Measurements from ENCODE around the gene PHKG2. TPM values are rescaled to one million over a fixed set of nuclear protein-coding genes. Genes with fewer than 3 reads are reported as not detected.

Gene PHKG2
- total RNA-seq, 1 donor from 2014 or later = 53.2 TPM

- DNase-seq (ENCODE audit: low spot score in 2 of 2, unreplicated experiment in 2 of 2) = no peak
- no peak overlapping the region for H3K4me3 Mint-ChIP-seq
- TF ChIP-seq CTCF (IDR thresholded peaks at IDR 0.05; ENCODE audit: unreplicated experiment) = no peak
Measured at GRCh38 chr16:30784215-30784614, 36.0 kb downstream of the PHKG2 start.

GRCh38 chr16:30785126-30786106, 37.2 kb downstream of the PHKG2 start:
- Mint-ChIP-seq H3K27ac (peak overlapping the region; percentile 89), H3K27me3 (ENCODE audit: low read depth) (no peaks in the 10 kb centered on the region), H3K9me3 (no peaks in the 10 kb centered on the region), H3K4me3 (peak overlapping the region; percentile 81), H3K36me3 (peaks cover 11% of the 10 kb centered on the region), H3K4me1 (peaks cover 27% of the 10 kb centered on the region)
- no peak for TF ChIP-seq CTCF (IDR thresholded peaks at IDR 0.05; ENCODE audit: unreplicated experiment)
- DNase-seq (ENCODE audit: low spot score in 2 of 2, unreplicated experiment in 2 of 2) = no peak

More at GRCh38 chr16:30784215-30784614, 36.0 kb downstream of the PHKG2 start:
- H3K27me3 Mint-ChIP-seq (ENCODE audit: low read depth) = no peaks in the 10 kb centered on the region
- peak overlapping the region; percentile 74 for H3K27ac Mint-ChIP-seq
- H3K4me1 Mint-ChIP-seq = peaks cover 27% of the 10 kb centered on the region
- H3K9me3 Mint-ChIP-seq = no peaks in the 10 kb centered on the region
- peaks cover 11% of the 10 kb centered on the region for H3K36me3 Mint-ChIP-seq

DNA sequence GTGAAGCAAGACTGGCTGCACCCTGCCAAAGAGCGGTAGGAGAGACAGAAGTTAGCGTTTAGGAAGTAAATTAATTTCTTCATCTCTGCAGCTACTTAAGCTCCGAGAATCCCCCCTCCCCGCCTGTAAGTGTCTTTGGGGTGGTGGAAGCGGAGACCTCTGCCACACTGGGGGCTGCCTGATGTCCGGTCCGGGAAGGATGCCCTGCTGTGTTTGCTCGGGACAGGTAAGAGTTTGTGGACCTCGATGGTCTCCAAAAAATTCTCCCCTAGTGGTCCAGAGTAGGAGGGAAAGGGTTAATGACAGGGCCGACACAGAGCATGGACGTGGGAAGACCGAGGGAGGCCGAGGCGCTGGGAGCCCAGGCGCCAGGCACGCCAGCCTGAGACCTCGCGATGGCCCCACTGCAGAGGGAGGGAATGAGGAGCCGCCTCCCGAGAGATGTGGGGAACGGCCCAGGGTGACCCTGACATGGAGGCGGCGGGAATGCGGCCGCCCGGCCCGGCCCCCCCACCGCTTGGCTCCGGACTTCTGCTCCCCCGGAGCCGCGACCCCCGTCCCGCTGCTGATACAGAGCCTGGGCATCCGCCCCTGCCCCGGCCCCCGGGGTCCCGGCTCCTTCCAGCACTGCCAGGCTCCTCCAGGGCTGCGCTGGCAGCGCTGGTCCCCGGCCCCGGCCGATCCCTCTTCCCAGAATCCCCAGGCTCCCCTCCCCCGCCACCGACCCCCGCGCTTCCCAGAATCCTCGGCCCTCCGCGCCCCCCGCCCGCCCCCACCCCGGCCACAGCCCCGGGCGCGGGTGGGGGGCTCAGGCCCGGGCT, 38.1 kb downstream of the PHKG2 start:
- TF ChIP-seq CTCF (IDR thresholded peaks at IDR 0.05; ENCODE audit: unreplicated experiment) = no peak
- peaks cover 27% of the 10 kb centered on the region for H3K4me1 Mint-ChIP-seq
- no peaks in the 10 kb centered on the region for H3K9me3 Mint-ChIP-seq
- peak in 1 of 2 experiments; percentile 62 for DNase-seq (ENCODE audit: low spot score in 2 of 2, unreplicated experiment in 2 of 2)
- H3K27ac Mint-ChIP-seq = peak overlapping the region; percentile 89
- H3K36me3 Mint-ChIP-seq = peaks cover 11% of the 10 kb centered on the region
- peak overlapping the region; percentile 81 for H3K4me3 Mint-ChIP-seq
- no peaks in the 10 kb centered on the region for H3K27me3 Mint-ChIP-seq (ENCODE audit: low read depth)

GRCh38 chr16:30786936-30787612, 38.8 kb downstream of the PHKG2 start, which contains the start of gene ZNF629:
Gene ZNF629, minus strand, starts transcription at chr16:30787205. Its CDS starts 2,723 bp downstream, at chr16:30784482.
- no peak for TF ChIP-seq CTCF (IDR thresholded peaks at IDR 0.05; ENCODE audit: unreplicated experiment)
- peak within 1 kb of the TSS; percentile 89 for H3K27ac Mint-ChIP-seq
- H3K4me1 Mint-ChIP-seq = peaks cover 27% of the 10 kb centered on the region
- H3K4me3 Mint-ChIP-seq = peak within 1 kb of the TSS; percentile 91
- H3K36me3 Mint-ChIP-seq = peaks cover 7% of the 10 kb centered on the region
- no peaks in the 10 kb centered on the region for H3K27me3 Mint-ChIP-seq (ENCODE audit: low read depth)
- DNase-seq (ENCODE audit: low spot score in 2 of 2, unreplicated experiment in 2 of 2) = peak in 1 of 2 experiments; percentile 69
- no peaks in the 10 kb centered on the region for H3K9me3 Mint-ChIP-seq
